Left lung (tissue), 10 donors: ENCODE data around the gene EPB41L5. TPM values are rescaled to one million over a fixed set of nuclear protein-coding genes. Genes with fewer than 3 reads are reported as not detected.

Experiments
- ATAC-seq: fragments of 200-7000 bp; cut with Tn5 transposase; one replicate; pipeline ENCODE4 v1.9.1; 2020; ENCODE audit warnings: moderate library complexity
- DNase-seq, 4 donors: peaks; one replicate each; pipeline ENCODE4 v3.0.0-alpha.2; 2013 to 2020
- H3K27ac ChIP-seq, 2 donors: fragments of 200-600 bp; sonication (generic) in 1 of 2; one replicate each; pipeline versions ENCODE4 v1.5.0 to v1.8.0; 2020 to 2021
- H3K27me3 ChIP-seq, 2 donors: fragments of 200-600 bp; sonication (generic) in 1 of 2; one replicate each; pipeline versions ENCODE4 v1.5.0 to v1.8.0; 2020 to 2021
- H3K36me3 ChIP-seq, 2 donors: fragments of 200-600 bp; sonication (generic) in 1 of 2; one replicate each; pipeline versions ENCODE4 v1.5.0 to v1.8.0; 2020 to 2021
- H3K4me1 ChIP-seq, 2 donors: fragments of 200-600 bp; one replicate each; pipeline ENCODE4 v1.8.0; 2021
- H3K4me3 ChIP-seq, 2 donors: fragments of 200-600 bp; sonication (generic) in 1 of 2; one replicate each; pipeline versions ENCODE4 v1.5.0 to v1.8.0; 2020 to 2021; ENCODE audit warnings: mild to moderate bottlenecking in 1 of 2
- H3K9me3 ChIP-seq, 2 donors: fragments of 200-600 bp; sonication (generic) in 1 of 2; one replicate each; pipeline versions ENCODE4 v1.5.0 to v1.8.0; 2020 to 2021
- CTCF ChIP-seq, 2 donors: fragments of 200-600 bp; sonication (generic) in 1 of 2; IDR thresholded peaks; one replicate each; pipeline versions ENCODE4 v1.5.0 to v1.8.0; 2021; ENCODE audit warnings: antibody characterized with exemption in 2 of 2
- intact Hi-C, 2 donors: fragments of 100-400 bp; cut with DNase I; formaldehyde crosslinking; loops; one replicate each; pipeline versions ENCODE4 v1.11.2 to v1.14.2; 2022
- polyA plus RNA-seq, 6 donors: library from polyadenylated mRNA; unstranded; fragments of 120-200 nt; gene quantifications; one replicate each; pipeline ENCODE4 v1.2.1, GENCODE V29; 2013; ENCODE audit not compliant: insufficient read length in 6 of 6
- total RNA-seq, 2 donors: library from RNA; stranded (reverse); fragmentation: NEBNext Ultra II Directional; extraction: Animal tissue kit (Norgen Biotek cat#: 25700); gene quantifications; one replicate each; pipeline ENCODE4 v1.2.1, GENCODE V29; 2021
- donor health status: DM: no; HTN: yes; CAD: no.
- donor health status: DM: no; HTN: no; CAD: no.

The EPB41L5 gene
- total and polyA plus RNA-seq, 8 donors: 36.0 to 53.8 (median 38.9) TPM

GRCh38 chr2:120105360-120105759 is 92.5 kb downstream of the EPB41L5 start:
- intact Hi-C loops: no loop called here
- TF ChIP-seq CTCF (IDR thresholded peaks at IDR 0.05): no peak

GRCh38 chr2:120108049-120108448 is 95.2 kb downstream of the EPB41L5 start:
- DNase-seq (peak in 2 of 4 donors; percentile 29 to 46), ATAC-seq (peak; percentile 72)

More at GRCh38 chr2:120105360-120105759, 92.5 kb downstream of the EPB41L5 start:
- H3K4me1 ChIP-seq: peaks cover 18 to 29% of the 10 kb centered on the region in 2 donors
- H3K36me3 ChIP-seq: no peaks in the 10 kb centered on the region
- DNase-seq (no peak), ATAC-seq (no peak)
- no peak overlapping the region for H3K27ac ChIP-seq
- H3K27me3 ChIP-seq: no peaks in the 10 kb centered on the region
- no peak overlapping the region for H3K4me3 ChIP-seq
- H3K9me3 ChIP-seq: no peaks in the 10 kb centered on the region

GRCh38 chr2:120108749-120109148 is 95.9 kb downstream of the EPB41L5 start:
- H3K27me3 ChIP-seq: no peaks in the 10 kb centered on the region
- H3K4me1 ChIP-seq: peaks cover 18 to 41% of the 10 kb centered on the region in 2 donors
- DNase-seq (no peak), ATAC-seq (no peak)
- no peak for TF ChIP-seq CTCF (IDR thresholded peaks at IDR 0.05)
- intact Hi-C loops: no loop called here
- no peaks in the 10 kb centered on the region for H3K36me3 ChIP-seq
- no peak overlapping the region for H3K4me3 ChIP-seq
- no peaks in the 10 kb centered on the region for H3K9me3 ChIP-seq
- peak overlapping the region in 1 of 2 donors; percentile 31 for H3K27ac ChIP-seq

More at GRCh38 chr2:120108049-120108448, 95.2 kb downstream of the EPB41L5 start:
- TF ChIP-seq CTCF (IDR thresholded peaks at IDR 0.05): no peak
- H3K27ac ChIP-seq: peak overlapping the region in 1 of 2 donors; percentile 42
- intact Hi-C loops: no loop called here
- H3K9me3 ChIP-seq: no peaks in the 10 kb centered on the region
- H3K27me3 ChIP-seq: no peaks in the 10 kb centered on the region
- no peak overlapping the region for H3K4me3 ChIP-seq
- peaks cover 18 to 41% of the 10 kb centered on the region in 2 donors for H3K4me1 ChIP-seq
- no peaks in the 10 kb centered on the region for H3K36me3 ChIP-seq

- intact Hi-C loops: no loop called here
- peak in 2 of 4 donors; percentile 9 to 13 for DNase-seq
- H3K4me1 ChIP-seq: peaks cover 18 to 41% of the 10 kb centered on the region in 2 donors
- H3K9me3 ChIP-seq: no peaks in the 10 kb centered on the region
- ATAC-seq: peak; percentile 62
- peak overlapping the region in 1 of 2 donors; percentile 31 for H3K27ac ChIP-seq
- H3K27me3 ChIP-seq: no peaks in the 10 kb centered on the region
- peak in 1 of 2 donors; percentile 24 for TF ChIP-seq CTCF (IDR thresholded peaks at IDR 0.05)
- no peak overlapping the region for H3K4me3 ChIP-seq
- H3K36me3 ChIP-seq: no peaks in the 10 kb centered on the region
Measured at GRCh38 chr2:120109186-120110061, 96.5 kb downstream of the EPB41L5 start.

GRCh38 chr2:120110062-120110362 is 97.1 kb downstream of the EPB41L5 start:
- H3K36me3 ChIP-seq: no peaks in the 10 kb centered on the region
- no peaks in the 10 kb centered on the region for H3K9me3 ChIP-seq
- no peak overlapping the region for H3K4me3 ChIP-seq
- ATAC-seq (no peak), DNase-seq (no peak)
- intact Hi-C loops: no loop called here
- peak overlapping the region in 1 of 2 donors; percentile 31 for H3K27ac ChIP-seq
- no peak for TF ChIP-seq CTCF (IDR thresholded peaks at IDR 0.05)
- peaks cover 18 to 41% of the 10 kb centered on the region in 2 donors for H3K4me1 ChIP-seq
- no peaks in the 10 kb centered on the region for H3K27me3 ChIP-seq
